ENCODE measurements around the gene FAH. TPM values are rescaled to one million over a fixed set of nuclear protein-coding genes. Genes with fewer than 3 reads are reported as not detected.

FAH gene
- total and polyA plus RNA-seq, 9 of the 15 experiments (the other 6 are each of a cell fraction or from before 2014, with no cell fraction given), result 66.8 to 310 (median 103) TPM

DNA sequence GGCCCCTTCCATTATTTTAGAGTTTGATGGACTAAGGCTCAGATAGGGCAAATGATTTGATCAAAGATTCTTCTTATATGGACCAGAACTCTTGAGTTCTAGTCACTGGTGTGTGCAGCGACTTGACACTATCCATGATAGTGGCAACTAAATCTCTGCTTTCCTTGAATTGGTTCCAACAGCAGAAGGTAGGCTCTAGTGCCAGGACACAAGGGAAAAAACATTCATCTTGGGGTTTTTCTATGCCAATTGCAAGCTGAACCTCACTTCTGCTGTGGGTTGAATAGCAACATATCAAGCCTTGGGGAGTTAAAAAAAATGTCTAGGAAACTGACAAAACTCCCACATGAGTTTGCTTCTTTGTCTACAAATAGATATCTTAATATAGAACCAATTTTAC, 64.1 kb downstream of the FAH start:
- POLR2A ChIA-PET, result interaction anchor here (0.8 kb wide), 1 partner anchor 9 kb away, joined by 3 read pairs; no protein-coding TSS in a partner anchor
- ATAC-seq (no peak), DNase-seq (ENCODE audit: extremely low read depth in 1 of 4, low spot score in 3 of 4) (no peak), FAIRE-seq (no peak)
- intact Hi-C loops (cut with micrococcal nuclease), result no loop called here
- Histone ChIP-seq H3K4me3 (no peak overlapping the region), H3K9me1 (ENCODE audit: control insufficient read depth, insufficient read depth, low read length) (no peaks in the 10 kb centered on the region), H3K27ac (ENCODE audit: extremely low read depth, low read depth, low read length) (no peak overlapping the region), H3K4me1 (replicated peaks in 1 of 2; ENCODE audit: control insufficient read depth in 2 of 2, insufficient read depth in 2 of 2, low read length in 2 of 2) (no peaks in the 10 kb centered on the region), H3K36me3 (ENCODE audit: control insufficient read depth, insufficient read depth, low read length) (no peaks in the 10 kb centered on the region), H2AFZ (ENCODE audit: low read depth, low read length) (no peak overlapping the region), H4K20me1 (replicated peaks; ENCODE audit: control insufficient read depth, insufficient read depth, low read length) (no peaks in the 10 kb centered on the region), H3K4me2 (ENCODE audit: insufficient read depth, low read length) (no peak overlapping the region), H3K27me3 (ENCODE audit: control insufficient read depth in 2 of 2, insufficient read depth in 2 of 2, low read length in 2 of 2) (peaks cover 0 to 8% of the 10 kb centered on the region in 2 experiments; a peak in 1 of 5 replicates), H3K9ac (ENCODE audit: insufficient read depth in 1 of 2, low read depth in 2 of 2, low read length in 2 of 2) (no peak overlapping the region), H3K9me3 (replicated peaks; ENCODE audit: control insufficient read depth, insufficient read depth, low read depth, low read length) (no peaks in the 10 kb centered on the region), H3K79me2 (ENCODE audit: control insufficient read depth, insufficient read depth, low read length) (no peaks in the 10 kb centered on the region)
- CTCF ChIA-PET (ENCODE audit: low intra/inter-chr PET ratio), result no interaction called here
- WGBS (ENCODE audit: insufficient coverage, low coverage, missing lambda C conversion rate), result 0% methylated on average over 1 of the region's 1 CpG
- in situ Hi-C loops (cut with MboI), result no loop called here
- TF ChIP-seq, protein P1, sequence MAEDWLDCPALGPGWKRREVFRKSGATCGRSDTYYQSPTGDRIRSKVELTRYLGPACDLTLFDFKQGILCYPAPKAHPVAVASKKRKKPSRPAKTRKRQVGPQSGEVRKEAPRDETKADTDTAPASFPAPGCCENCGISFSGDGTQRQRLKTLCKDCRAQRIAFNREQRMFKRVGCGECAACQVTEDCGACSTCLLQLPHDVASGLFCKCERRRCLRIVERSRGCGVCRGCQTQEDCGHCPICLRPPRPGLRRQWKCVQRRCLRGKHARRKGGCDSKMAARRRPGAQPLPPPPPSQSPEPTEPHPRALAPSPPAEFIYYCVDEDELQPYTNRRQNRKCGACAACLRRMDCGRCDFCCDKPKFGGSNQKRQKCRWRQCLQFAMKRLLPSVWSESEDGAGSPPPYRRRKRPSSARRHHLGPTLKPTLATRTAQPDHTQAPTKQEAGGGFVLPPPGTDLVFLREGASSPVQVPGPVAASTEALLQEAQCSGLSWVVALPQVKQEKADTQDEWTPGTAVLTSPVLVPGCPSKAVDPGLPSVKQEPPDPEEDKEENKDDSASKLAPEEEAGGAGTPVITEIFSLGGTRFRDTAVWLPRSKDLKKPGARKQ (CRISPR knock-in tag; IDR thresholded peaks at IDR 0.05), result no peak
- TF ChIP-seq, protein P2, sequence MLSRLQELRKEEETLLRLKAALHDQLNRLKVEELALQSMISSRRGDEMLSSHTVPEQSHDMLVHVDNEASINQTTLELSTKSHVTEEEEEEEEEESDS (CRISPR knock-in tag; IDR thresholded peaks at IDR 0.05), result no peak
- TF ChIP-seq RAD51 (IDR thresholded peaks at IDR 0.05; ENCODE audit: borderline replicate concordance, low read depth) (no peak), SMAD4 (CRISPR knock-in tag; conservative IDR thresholded peaks at IDR 0.05) (no peak), SAFB (IDR thresholded peaks at IDR 0.05; ENCODE audit: borderline replicate concordance, low read depth, low read length) (no peak), KAT7 (CRISPR knock-in tag; IDR thresholded peaks at IDR 0.05; ENCODE audit: borderline replicate concordance) (no peak)
- TF ChIP-seq, protein P3, sequence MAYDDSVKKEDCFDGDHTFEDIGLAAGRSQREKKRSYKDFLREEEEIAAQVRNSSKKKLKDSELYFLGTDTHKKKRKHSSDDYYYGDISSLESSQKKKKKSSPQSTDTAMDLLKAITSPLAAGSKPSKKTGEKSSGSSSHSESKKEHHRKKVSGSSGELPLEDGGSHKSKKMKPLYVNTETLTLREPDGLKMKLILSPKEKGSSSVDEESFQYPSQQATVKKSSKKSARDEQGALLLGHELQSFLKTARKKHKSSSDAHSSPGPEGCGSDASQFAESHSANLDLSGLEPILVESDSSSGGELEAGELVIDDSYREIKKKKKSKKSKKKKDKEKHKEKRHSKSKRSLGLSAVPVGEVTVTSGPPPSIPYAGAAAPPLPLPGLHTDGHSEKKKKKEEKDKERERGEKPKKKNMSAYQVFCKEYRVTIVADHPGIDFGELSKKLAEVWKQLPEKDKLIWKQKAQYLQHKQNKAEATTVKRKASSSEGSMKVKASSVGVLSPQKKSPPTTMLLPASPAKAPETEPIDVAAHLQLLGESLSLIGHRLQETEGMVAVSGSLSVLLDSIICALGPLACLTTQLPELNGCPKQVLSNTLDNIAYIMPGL (CRISPR knock-in tag; IDR thresholded peaks at IDR 0.05), result no peak
- TF ChIP-seq, protein P4, sequence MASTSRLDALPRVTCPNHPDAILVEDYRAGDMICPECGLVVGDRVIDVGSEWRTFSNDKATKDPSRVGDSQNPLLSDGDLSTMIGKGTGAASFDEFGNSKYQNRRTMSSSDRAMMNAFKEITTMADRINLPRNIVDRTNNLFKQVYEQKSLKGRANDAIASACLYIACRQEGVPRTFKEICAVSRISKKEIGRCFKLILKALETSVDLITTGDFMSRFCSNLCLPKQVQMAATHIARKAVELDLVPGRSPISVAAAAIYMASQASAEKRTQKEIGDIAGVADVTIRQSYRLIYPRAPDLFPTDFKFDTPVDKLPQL (IDR thresholded peaks at IDR 0.05; ENCODE audit: extremely low read depth, insufficient read length), result no peak
- no TSS peak for BruUV-seq (replicated peaks)

Measured in K562 (cell line).